ENCODE measurements around the gene SDK1. TPM values are rescaled to one million over a fixed set of nuclear protein-coding genes. Genes with fewer than 3 reads are reported as not detected.
A peak's percentile ranks its signal among the peaks of the same experiment; 100 is the strongest.

SDK1 gene
- polyA plus RNA-seq, 4 donors, result 0.27 to 5.0 (median 2.1) TPM; not detected in 1

DNA sequence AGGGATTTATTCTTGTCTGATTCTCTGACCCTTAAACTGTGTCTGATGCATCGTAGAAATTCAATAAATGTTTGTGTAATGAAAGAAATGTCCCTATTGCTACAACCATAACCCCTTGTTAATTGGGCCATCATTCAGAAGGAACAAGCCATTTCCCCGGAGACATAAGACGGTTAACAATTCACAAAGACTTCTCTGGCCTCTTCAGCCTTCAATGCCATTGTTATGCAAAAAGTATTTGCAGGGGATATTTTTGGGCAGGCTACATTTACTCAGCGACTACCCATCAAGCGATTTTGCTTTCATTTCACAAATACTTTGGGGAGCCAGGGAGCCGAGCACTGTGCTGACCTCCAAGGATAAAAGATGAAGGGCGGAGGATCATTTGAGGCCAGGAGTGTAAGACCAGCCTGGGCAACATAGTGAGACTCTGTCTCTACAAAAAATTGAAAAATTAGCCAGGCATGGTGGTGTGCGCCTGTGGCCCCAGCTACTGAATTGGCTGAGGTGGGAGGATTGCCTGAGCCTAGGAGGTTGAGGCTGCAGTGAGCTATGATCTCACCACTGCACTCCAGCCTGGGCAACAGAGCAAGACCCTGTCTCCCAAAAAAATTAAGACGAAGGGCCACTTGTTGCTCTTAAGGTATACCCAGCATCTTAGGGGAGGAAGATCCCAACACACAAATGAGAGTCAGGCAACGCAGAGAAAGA lies 20.0 kb upstream of the SDK1 start:
- FAIRE-seq, result no peak
- Histone ChIP-seq H3K36me3 (ENCODE audit: control insufficient read depth in 3 of 3, insufficient read depth in 2 of 3, low read depth in 1 of 3, low read length in 3 of 3) (no peaks in the 10 kb centered on the region), H3K27ac (ENCODE audit: low read depth in 1 of 3, low read length in 2 of 3) (no peak overlapping the region), H3K27me3 (ENCODE audit: control insufficient read depth in 3 of 3, insufficient read depth in 3 of 3, low read length in 3 of 3) (no peaks in the 10 kb centered on the region), H3K4me3 (ENCODE audit: low read depth in 1 of 3, low read length in 3 of 3) (no peak overlapping the region), H3K9me3 (ENCODE audit: control insufficient read depth in 2 of 2, insufficient read depth in 1 of 2, low read depth in 1 of 2, low read length in 1 of 2) (no peaks in the 10 kb centered on the region), H3K4me1 (ENCODE audit: control insufficient read depth in 3 of 3, insufficient read depth in 2 of 3, low read depth in 1 of 3, low read length in 2 of 3) (no peaks in the 10 kb centered on the region)
- WGBS, 3 donors, result 76 to 81% (median 81%) methylated on average over 10 of the region's 10 CpGs
- no peak for DNase-seq

DNA sequence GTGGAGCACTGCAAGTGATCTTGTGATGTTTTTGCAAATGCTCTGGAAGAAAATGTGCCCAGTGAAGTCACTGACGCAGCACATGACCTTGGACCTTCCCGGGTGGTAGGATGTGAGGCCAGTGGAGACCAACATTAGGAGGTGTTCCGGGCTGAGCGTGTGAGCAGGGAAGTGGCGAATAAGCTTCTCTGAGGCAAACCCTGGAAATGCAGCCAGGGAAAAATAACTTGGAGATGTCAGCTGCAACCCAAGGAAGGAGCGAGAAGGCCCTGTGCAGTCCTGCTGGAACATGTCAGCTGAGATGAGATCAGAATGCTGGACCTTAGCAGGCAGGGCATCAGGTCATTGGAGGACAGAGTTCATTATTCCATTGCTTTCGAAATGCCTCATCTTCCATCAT lies 18.6 kb upstream of the SDK1 start:
- H3K27ac ChIP-seq (ENCODE audit: low read depth in 1 of 3, low read length in 2 of 3), result no peak overlapping the region
- DNase-seq (no peak), FAIRE-seq (no peak)
- H3K4me3 ChIP-seq (ENCODE audit: low read depth in 1 of 3, low read length in 3 of 3), result no peak overlapping the region
- no peaks in the 10 kb centered on the region for H3K27me3 ChIP-seq (ENCODE audit: control insufficient read depth in 3 of 3, insufficient read depth in 3 of 3, low read length in 3 of 3)
- H3K36me3 ChIP-seq (ENCODE audit: control insufficient read depth in 3 of 3, insufficient read depth in 2 of 3, low read depth in 1 of 3, low read length in 3 of 3), result no peaks in the 10 kb centered on the region
- no peaks in the 10 kb centered on the region for H3K4me1 ChIP-seq (ENCODE audit: control insufficient read depth in 3 of 3, insufficient read depth in 2 of 3, low read depth in 1 of 3, low read length in 2 of 3)
- WGBS, 3 donors, result 65 to 85% (median 78%) methylated on average over 7 of the region's 7 CpGs
- H3K9me3 ChIP-seq (ENCODE audit: control insufficient read depth in 2 of 2, insufficient read depth in 1 of 2, low read depth in 1 of 2, low read length in 1 of 2), result no peaks in the 10 kb centered on the region

DNA sequence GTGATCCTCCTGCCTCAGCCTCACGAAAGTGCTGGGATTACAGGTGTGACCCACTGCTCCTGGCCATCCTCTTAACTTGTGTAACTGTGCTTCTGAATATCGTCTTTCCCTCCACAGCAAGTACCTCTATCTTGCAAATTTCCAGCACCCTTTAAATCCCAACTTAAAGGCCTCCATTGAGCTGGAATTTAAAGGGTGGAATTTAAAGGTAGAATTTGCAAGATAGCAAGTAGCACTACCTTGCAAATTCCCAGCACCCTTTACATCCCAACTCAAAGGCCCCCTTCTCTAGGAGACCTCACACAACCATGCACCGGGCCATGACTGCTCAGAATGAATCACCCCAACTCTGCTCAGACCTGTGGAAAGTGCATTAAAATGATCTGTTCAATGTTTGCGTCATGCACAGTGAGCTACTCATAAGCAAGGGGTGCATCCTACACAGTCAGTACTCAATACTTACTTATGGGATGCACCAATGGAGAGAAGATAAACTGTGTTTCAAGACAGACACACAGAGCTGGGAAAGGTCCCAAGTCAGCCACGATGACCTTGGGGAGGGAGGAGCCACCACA lies 17.8 kb upstream of the SDK1 start:
- H3K27ac ChIP-seq (ENCODE audit: low read depth in 1 of 3, low read length in 2 of 3), result no peak overlapping the region
- no peak overlapping the region for H3K4me3 ChIP-seq (ENCODE audit: low read depth in 1 of 3, low read length in 3 of 3)
- no peaks in the 10 kb centered on the region for H3K27me3 ChIP-seq (ENCODE audit: control insufficient read depth in 3 of 3, insufficient read depth in 3 of 3, low read length in 3 of 3)
- DNase-seq (no peak), FAIRE-seq (no peak)
- no peaks in the 10 kb centered on the region for H3K9me3 ChIP-seq (ENCODE audit: control insufficient read depth in 2 of 2, insufficient read depth in 1 of 2, low read depth in 1 of 2, low read length in 1 of 2)
- 73 to 79% (median 74%) methylated on average over 5 of the region's 5 CpGs for WGBS, 3 donors
- no peaks in the 10 kb centered on the region for H3K4me1 ChIP-seq (ENCODE audit: control insufficient read depth in 3 of 3, insufficient read depth in 2 of 3, low read depth in 1 of 3, low read length in 2 of 3)
- no peaks in the 10 kb centered on the region for H3K36me3 ChIP-seq (ENCODE audit: control insufficient read depth in 3 of 3, insufficient read depth in 2 of 3, low read depth in 1 of 3, low read length in 3 of 3)

- WGBS, 3 donors, result 80 to 91% (median 87%) methylated on average over 10 of the region's 10 CpGs
- FAIRE-seq, result no peak
- H3K27ac ChIP-seq (ENCODE audit: low read depth in 1 of 3, low read length in 2 of 3), result no peak overlapping the region
Measured at GRCh38 chr7:3285652-3286051, 15.4 kb upstream of the SDK1 start.

DNA sequence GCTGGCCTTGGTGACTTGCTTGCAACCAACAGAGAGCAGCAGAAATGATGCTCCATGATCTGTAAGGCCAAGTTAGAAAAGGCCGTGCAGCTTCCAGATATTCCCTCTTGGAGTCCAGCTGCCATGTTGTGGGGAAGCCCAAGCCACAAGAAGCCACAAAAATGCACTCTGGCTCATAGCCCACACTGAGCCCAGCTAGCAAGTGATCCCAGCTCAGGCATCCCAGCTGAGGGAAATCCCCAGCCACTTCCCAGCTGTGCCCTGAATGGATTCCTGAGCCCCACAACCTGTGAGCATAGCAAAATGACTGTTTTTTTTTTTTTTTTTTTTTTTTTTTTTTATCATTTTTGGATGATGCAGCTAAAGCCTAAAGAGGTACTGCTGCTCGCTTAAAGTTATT lies 11.1 kb upstream of the SDK1 start:
- WGBS, 3 donors, result 83 to 93% (median 83%) methylated on average over 2 of the region's 2 CpGs
- H3K4me3 ChIP-seq (ENCODE audit: low read depth in 1 of 3, low read length in 3 of 3), result no peak overlapping the region
- peaks cover 0 to 5% (median 2%) of the 10 kb centered on the region in 3 donors for H3K4me1 ChIP-seq (ENCODE audit: control insufficient read depth in 3 of 3, insufficient read depth in 2 of 3, low read depth in 1 of 3, low read length in 2 of 3)
- H3K9me3 ChIP-seq (ENCODE audit: control insufficient read depth in 2 of 2, insufficient read depth in 1 of 2, low read depth in 1 of 2, low read length in 1 of 2), result peaks cover 0 to 5% of the 10 kb centered on the region in 2 donors
- H3K27ac ChIP-seq (ENCODE audit: low read depth in 1 of 3, low read length in 2 of 3), result no peak overlapping the region
- DNase-seq (no peak), FAIRE-seq (no peak)
- H3K27me3 ChIP-seq (ENCODE audit: control insufficient read depth in 3 of 3, insufficient read depth in 3 of 3, low read length in 3 of 3), result peaks cover 0 to 4% (median 0%) of the 10 kb centered on the region in 3 donors
- H3K36me3 ChIP-seq (ENCODE audit: control insufficient read depth in 3 of 3, insufficient read depth in 2 of 3, low read depth in 1 of 3, low read length in 3 of 3), result no peaks in the 10 kb centered on the region

More at GRCh38 chr7:3285652-3286051, 15.4 kb upstream of the SDK1 start:
- peaks cover 0 to 5% of the 10 kb centered on the region in 2 donors for H3K9me3 ChIP-seq (ENCODE audit: control insufficient read depth in 2 of 2, insufficient read depth in 1 of 2, low read depth in 1 of 2, low read length in 1 of 2)
- H3K4me1 ChIP-seq (ENCODE audit: control insufficient read depth in 3 of 3, insufficient read depth in 2 of 3, low read depth in 1 of 3, low read length in 2 of 3), result no peaks in the 10 kb centered on the region
- DNase-seq, result no peak
- H3K36me3 ChIP-seq (ENCODE audit: control insufficient read depth in 3 of 3, insufficient read depth in 2 of 3, low read depth in 1 of 3, low read length in 3 of 3), result no peaks in the 10 kb centered on the region
- no peaks in the 10 kb centered on the region for H3K27me3 ChIP-seq (ENCODE audit: control insufficient read depth in 3 of 3, insufficient read depth in 3 of 3, low read length in 3 of 3)
- no peak overlapping the region for H3K4me3 ChIP-seq (ENCODE audit: low read depth in 1 of 3, low read length in 3 of 3)

DNA sequence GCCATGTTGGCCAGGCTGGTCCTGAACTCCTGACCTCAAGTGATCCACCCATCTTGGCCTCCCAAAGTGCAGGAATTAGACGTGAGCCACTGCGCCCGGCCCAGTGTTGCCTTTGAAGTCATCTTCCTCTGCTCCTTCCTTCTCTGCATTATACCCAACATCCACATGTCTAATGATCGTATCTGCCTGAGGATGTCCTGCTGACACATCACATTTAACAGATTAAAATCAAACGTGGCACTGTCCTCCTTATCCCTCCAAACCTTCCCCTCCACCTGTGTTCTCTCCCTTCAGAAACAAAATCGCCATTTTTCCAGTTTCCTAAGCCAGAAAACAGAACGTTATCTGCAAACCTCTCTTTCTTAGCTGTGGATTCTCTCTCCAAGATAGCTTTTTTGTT lies 8.4 kb upstream of the SDK1 start:
- Histone ChIP-seq H3K36me3 (ENCODE audit: control insufficient read depth in 3 of 3, insufficient read depth in 2 of 3, low read depth in 1 of 3, low read length in 3 of 3) (no peaks in the 10 kb centered on the region), H3K4me1 (ENCODE audit: control insufficient read depth in 3 of 3, insufficient read depth in 2 of 3, low read depth in 1 of 3, low read length in 2 of 3) (peaks cover 0 to 7% (median 2%) of the 10 kb centered on the region in 3 donors), H3K27ac (ENCODE audit: low read depth in 1 of 3, low read length in 2 of 3) (no peak overlapping the region), H3K27me3 (ENCODE audit: control insufficient read depth in 3 of 3, insufficient read depth in 3 of 3, low read length in 3 of 3) (peaks cover 0 to 4% (median 0%) of the 10 kb centered on the region in 3 donors), H3K9me3 (ENCODE audit: control insufficient read depth in 2 of 2, insufficient read depth in 1 of 2, low read depth in 1 of 2, low read length in 1 of 2) (peaks cover 0 to 5% of the 10 kb centered on the region in 2 donors), H3K4me3 (ENCODE audit: low read depth in 1 of 3, low read length in 3 of 3) (no peak overlapping the region)
- WGBS, 3 donors, result 71 to 79% (median 78%) methylated on average over 7 of the region's 7 CpGs
- FAIRE-seq, result no peak
- DNase-seq, result no peak

GRCh38 chr7:3294432-3295100 lies 6.5 kb upstream of the SDK1 start:
- Histone ChIP-seq H3K36me3 (ENCODE audit: control insufficient read depth in 3 of 3, insufficient read depth in 2 of 3, low read depth in 1 of 3, low read length in 3 of 3) (no peaks in the 10 kb centered on the region), H3K9me3 (ENCODE audit: control insufficient read depth in 2 of 2, insufficient read depth in 1 of 2, low read depth in 1 of 2, low read length in 1 of 2) (peaks cover 0 to 5% of the 10 kb centered on the region in 2 donors), H3K27ac (ENCODE audit: low read depth in 1 of 3, low read length in 2 of 3) (peak overlapping the region in 1 of 3 donors; percentile 48), H3K27me3 (ENCODE audit: control insufficient read depth in 3 of 3, insufficient read depth in 3 of 3, low read length in 3 of 3) (peaks cover 0 to 4% (median 0%) of the 10 kb centered on the region in 3 donors), H3K4me3 (ENCODE audit: low read depth in 1 of 3, low read length in 3 of 3) (no peak overlapping the region), H3K4me1 (ENCODE audit: control insufficient read depth in 3 of 3, insufficient read depth in 2 of 3, low read depth in 1 of 3, low read length in 2 of 3) (peaks cover 0 to 7% (median 2%) of the 10 kb centered on the region in 3 donors)
- no peak for FAIRE-seq
- DNase-seq, result peak; percentile 90
- WGBS, 3 donors, result 18 to 57% (median 29%) methylated on average over 10 of the region's 10 CpGs

GRCh38 chr7:3297105-3297819 lies 3.8 kb upstream of the SDK1 start:
- Histone ChIP-seq H3K27ac (ENCODE audit: low read depth in 1 of 3, low read length in 2 of 3) (no peak overlapping the region), H3K9me3 (ENCODE audit: control insufficient read depth in 2 of 2, insufficient read depth in 1 of 2, low read depth in 1 of 2, low read length in 1 of 2) (no peaks in the 10 kb centered on the region), H3K4me3 (ENCODE audit: low read depth in 1 of 3, low read length in 3 of 3) (no peak overlapping the region), H3K36me3 (ENCODE audit: control insufficient read depth in 3 of 3, insufficient read depth in 2 of 3, low read depth in 1 of 3, low read length in 3 of 3) (no peaks in the 10 kb centered on the region), H3K27me3 (ENCODE audit: control insufficient read depth in 3 of 3, insufficient read depth in 3 of 3, low read length in 3 of 3) (peaks cover 0 to 12% (median 9%) of the 10 kb centered on the region in 3 donors), H3K4me1 (ENCODE audit: control insufficient read depth in 3 of 3, insufficient read depth in 2 of 3, low read depth in 1 of 3, low read length in 2 of 3) (peaks cover 1 to 7% (median 4%) of the 10 kb centered on the region in 3 donors)
- FAIRE-seq, result no peak
- DNase-seq, result no peak
- WGBS, 3 donors, result 66 to 74% (median 72%) methylated on average over 8 of the region's 8 CpGs

Data from small intestine (tissue), 7 donors.